Stimulated activated CD8-positive, alpha-beta memory T cell treated with anti-CD3 and anti-CD28 coated beads, Interleukin-12 subunit alpha, Interleukin-12 subunit beta, amount 100 ng/mL, for 4 hours (primary cell): ENCODE data around the gene CTXND1.

Experiments used
- DNase-seq: peaks from one replicate; pipeline ENCODE4 v3.0.0-alpha.2; 2020; ENCODE audit warnings: low read depth

Gene CTXND1

GRCh38 chr15:80208758-80209734 lies 43.0 kb downstream of the CTXND1 start:
- no peak for DNase-seq

- no peak for DNase-seq
Measured at GRCh38 chr15:80207887-80208286, 44.1 kb downstream of the CTXND1 start.

GRCh38 chr15:80204231-80204630 lies 47.8 kb downstream of the CTXND1 start:
- DNase-seq, result no peak

- DNase-seq, result no peak
Measured at GRCh38 chr15:80203361-80203885, 48.6 kb downstream of the CTXND1 start.

GRCh38 chr15:80202641-80203360 lies 49.2 kb downstream of the CTXND1 start:
- DNase-seq, result no peak

- DNase-seq, result no peak
Measured at GRCh38 chr15:80202016-80202315, 50.0 kb downstream of the CTXND1 start.

- no peak for DNase-seq
Measured at GRCh38 chr15:80201256-80202015, 50.6 kb downstream of the CTXND1 start.

- no peak for DNase-seq
Measured at GRCh38 chr15:80199869-80200268, 52.1 kb downstream of the CTXND1 start.

GRCh38 chr15:80199366-80199765 lies 52.6 kb downstream of the CTXND1 start:
- no peak for DNase-seq

- no peak for DNase-seq
Measured at GRCh38 chr15:80194914-80195313, 57.1 kb downstream of the CTXND1 start.

- no peak for DNase-seq
Measured at GRCh38 chr15:80194186-80194585, 57.8 kb downstream of the CTXND1 start.

GRCh38 chr15:80191897-80192595 lies 60.0 kb downstream of the CTXND1 start:
- DNase-seq, result no peak

GRCh38 chr15:80191198-80191597 lies 60.8 kb downstream of the CTXND1 start:
- DNase-seq, result no peak

GRCh38 chr15:80188251-80188650 lies 63.8 kb downstream of the CTXND1 start:
- no peak for DNase-seq

- DNase-seq, result no peak
Measured at GRCh38 chr15:80186597-80186996, 65.4 kb downstream of the CTXND1 start.

- DNase-seq, result no peak
Measured at GRCh38 chr15:80186066-80186465, 65.9 kb downstream of the CTXND1 start.

- DNase-seq, result no peak
Measured at GRCh38 chr15:80185152-80185551, 66.9 kb downstream of the CTXND1 start.

- DNase-seq, result no peak
Measured at GRCh38 chr15:80184554-80184953, 67.5 kb downstream of the CTXND1 start.

GRCh38 chr15:80183886-80184285 lies 68.1 kb downstream of the CTXND1 start:
- no peak for DNase-seq

- no peak for DNase-seq
Measured at GRCh38 chr15:80183306-80183705, 68.7 kb downstream of the CTXND1 start.

GRCh38 chr15:80182611-80183261 lies 69.3 kb downstream of the CTXND1 start:
- no peak for DNase-seq
